HepG2 (cell line): ENCODE data around the gene HDGFL3. TPM values are rescaled to one million over a fixed set of nuclear protein-coding genes. Genes with fewer than 3 reads are reported as not detected.

Experiments
- CENPX ChIP-seq: sonication (generic); formaldehyde crosslinking; IDR thresholded peaks from 2 replicates; pipeline ENCODE4 v1.9.0; 2021; ENCODE audit warnings: mild to moderate bottlenecking, missing genetic modification reagents, moderate library complexity
- DMTF1 ChIP-seq: sonication (generic); formaldehyde crosslinking; IDR thresholded peaks from 2 replicates; pipeline ENCODE4 v1.4.0; 2020; ENCODE audit warnings: mild to moderate bottlenecking, missing genetic modification reagents
- DPF2 ChIP-seq: sonication (generic); formaldehyde crosslinking; IDR thresholded peaks from 2 replicates; pipeline ENCODE4 v1.4.0; 2020; ENCODE audit warnings: mild to moderate bottlenecking, low read depth, missing genetic modification reagents, borderline replicate concordance
- EZH2 ChIP-seq: conservative IDR thresholded peaks from 2 replicates; pipeline ENCODE4 v1.6.1; 2012; ENCODE audit warnings: mild to moderate bottlenecking, low read depth, low read length, moderate library complexity
- KAT2B ChIP-seq: fragments of 150-350 bp; IDR thresholded peaks from 2 replicates; pipeline ENCODE4 v1.6.1; 2014; ENCODE audit warnings: low read depth, low read length, borderline replicate concordance
- POLR2A ChIP-seq, 2 experiments: IDR thresholded peaks; 2 replicates each; pipeline ENCODE4 v1.6.1; 2011; ENCODE audit warnings: low read depth in 2 of 2, low read length in 2 of 2, mild to moderate bottlenecking in 1 of 2, moderate library complexity in 1 of 2; ENCODE audit not compliant: insufficient read depth in 1 of 2
- POLR2AphosphoS5 ChIP-seq: IDR thresholded peaks from 2 replicates; pipeline ENCODE4 v1.6.1; 2012; ENCODE audit warnings: low read depth, low read length
- SKI ChIP-seq: fragments of 450-650 bp; IDR thresholded peaks from one replicate; pipeline ENCODE4 v1.6.1; 2018; ENCODE audit warnings: mild to moderate bottlenecking; ENCODE audit not compliant: partially characterized antibody
- ZNF317 ChIP-seq: sonication (generic); formaldehyde crosslinking; IDR thresholded peaks from 2 replicates; pipeline ENCODE4 v1.5.0; 2020; ENCODE audit warnings: mild to moderate bottlenecking, missing genetic modification reagents
- ZNF619 ChIP-seq: sonication (generic); formaldehyde crosslinking; IDR thresholded peaks from 2 replicates; pipeline ENCODE4 v1.4.0; 2020; ENCODE audit warnings: mild to moderate bottlenecking, missing genetic modification reagents
- ZNF777 ChIP-seq: sonication (generic); formaldehyde crosslinking; IDR thresholded peaks from 2 replicates; pipeline ENCODE4 v1.4.0; 2020; ENCODE audit warnings: missing genetic modification reagents
- ZNF788 ChIP-seq: sonication (generic); formaldehyde crosslinking; IDR thresholded peaks from 2 replicates; pipeline ENCODE4 v1.5.0; 2020; ENCODE audit warnings: mild to moderate bottlenecking, missing genetic modification reagents, borderline replicate concordance
- polyA plus RNA-seq, 8 experiments: library from polyadenylated mRNA; depleted of rRNA in 3 of 8; stranded (reverse) in 7 of 8; unstranded in 1 of 8; fragments of >200 nt; fragmentation: Illumina TruSeq in 4 of 8; extraction: Trizol in 4 of 8; gene quantifications; 2 replicates each; pipeline versions ENCODE4 v1.2.1 to v1.2.3, GENCODE V29; 2011 to 2016; ENCODE audit warnings: low read depth in 4 of 8, missing spikeins in 1 of 8, mixed read lengths in 1 of 8; ENCODE audit not compliant: insufficient read depth in 1 of 8
- total RNA-seq, 5 experiments: library from RNA; depleted of rRNA; stranded (reverse); fragments of >200 nt; fragmentation: Illumina TruSeq; extraction: Trizol; gene quantifications; 2 replicates each; pipeline ENCODE4 v1.2.3, GENCODE V29; 2016; ENCODE audit warnings: low read depth in 1 of 5
- TF ChIP-seq, protein P1 (sequence below): sonication (generic); formaldehyde crosslinking; IDR thresholded peaks from 2 replicates; pipeline ENCODE4 v1.4.0; 2020; ENCODE audit warnings: mild to moderate bottlenecking, missing genetic modification reagents, borderline replicate concordance
- TF ChIP-seq, protein P2 (sequence below): sonication (generic); formaldehyde crosslinking; IDR thresholded peaks from 2 replicates; pipeline ENCODE4 v1.5.0; 2020; ENCODE audit warnings: missing genetic modification reagents
- TF ChIP-seq, protein P3 (sequence below): sonication (generic); formaldehyde crosslinking; IDR thresholded peaks from 2 replicates; pipeline ENCODE4 v1.8.0; 2022; ENCODE audit warnings: mild to moderate bottlenecking, missing genetic modification reagents, moderate library complexity

Gene HDGFL3
- total and polyA plus RNA-seq, 2 of the 13 experiments (the other 11 are each of a cell fraction or from before 2014, with no cell fraction given) = 0.07 to 0.09 TPM

GRCh38 chr15:83199288-83199687 lies 8.3 kb downstream of the HDGFL3 start (continued):
- TF ChIP-seq DPF2 (CRISPR knock-in tag) (no peak), POLR2A (IDR thresholded peaks at IDR 0.05; ENCODE audit: insufficient read depth in 1 of 2, low read depth in 2 of 2, low read length in 2 of 2) (no peak), KAT2B (no peak), ZNF777 (no peak), ZNF619 (no peak), SKI (no peak), EZH2 (no peak), POLR2AphosphoS5 (no peak), ZNF317 (CRISPR knock-in tag) (no peak), DMTF1 (CRISPR knock-in tag) (no peak), ZNF788 (CRISPR knock-in tag) (no peak), CENPX (CRISPR knock-in tag) (no peak)
- TF ChIP-seq, protein P1, sequence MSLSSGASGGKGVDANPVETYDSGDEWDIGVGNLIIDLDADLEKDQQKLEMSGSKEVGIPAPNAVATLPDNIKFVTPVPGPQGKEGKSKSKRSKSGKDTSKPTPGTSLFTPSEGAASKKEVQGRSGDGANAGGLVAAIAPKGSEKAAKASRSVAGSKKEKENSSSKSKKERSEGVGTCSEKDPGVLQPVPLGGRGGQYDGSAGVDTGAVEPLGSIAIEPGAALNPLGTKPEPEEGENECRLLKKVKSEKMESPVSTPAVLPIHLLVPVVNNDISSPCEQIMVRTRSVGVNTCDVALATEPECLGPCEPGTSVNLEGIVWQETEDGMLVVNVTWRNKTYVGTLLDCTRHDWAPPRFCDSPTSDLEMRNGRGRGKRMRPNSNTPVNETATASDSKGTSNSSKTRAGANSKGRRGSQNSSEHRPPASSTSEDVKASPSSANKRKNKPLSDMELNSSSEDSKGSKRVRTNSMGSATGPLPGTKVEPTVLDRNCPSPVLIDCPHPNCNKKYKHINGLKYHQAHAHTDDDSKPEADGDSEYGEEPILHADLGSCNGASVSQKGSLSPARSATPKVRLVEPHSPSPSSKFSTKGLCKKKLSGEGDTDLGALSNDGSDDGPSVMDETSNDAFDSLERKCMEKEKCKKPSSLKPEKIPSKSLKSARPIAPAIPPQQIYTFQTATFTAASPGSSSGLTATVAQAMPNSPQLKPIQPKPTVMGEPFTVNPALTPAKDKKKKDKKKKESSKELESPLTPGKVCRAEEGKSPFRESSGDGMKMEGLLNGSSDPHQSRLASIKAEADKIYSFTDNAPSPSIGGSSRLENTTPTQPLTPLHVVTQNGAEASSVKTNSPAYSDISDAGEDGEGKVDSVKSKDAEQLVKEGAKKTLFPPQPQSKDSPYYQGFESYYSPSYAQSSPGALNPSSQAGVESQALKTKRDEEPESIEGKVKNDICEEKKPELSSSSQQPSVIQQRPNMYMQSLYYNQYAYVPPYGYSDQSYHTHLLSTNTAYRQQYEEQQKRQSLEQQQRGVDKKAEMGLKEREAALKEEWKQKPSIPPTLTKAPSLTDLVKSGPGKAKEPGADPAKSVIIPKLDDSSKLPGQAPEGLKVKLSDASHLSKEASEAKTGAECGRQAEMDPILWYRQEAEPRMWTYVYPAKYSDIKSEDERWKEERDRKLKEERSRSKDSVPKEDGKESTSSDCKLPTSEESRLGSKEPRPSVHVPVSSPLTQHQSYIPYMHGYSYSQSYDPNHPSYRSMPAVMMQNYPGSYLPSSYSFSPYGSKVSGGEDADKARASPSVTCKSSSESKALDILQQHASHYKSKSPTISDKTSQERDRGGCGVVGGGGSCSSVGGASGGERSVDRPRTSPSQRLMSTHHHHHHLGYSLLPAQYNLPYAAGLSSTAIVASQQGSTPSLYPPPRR (CRISPR knock-in tag) = no peak
- TF ChIP-seq, protein P2, sequence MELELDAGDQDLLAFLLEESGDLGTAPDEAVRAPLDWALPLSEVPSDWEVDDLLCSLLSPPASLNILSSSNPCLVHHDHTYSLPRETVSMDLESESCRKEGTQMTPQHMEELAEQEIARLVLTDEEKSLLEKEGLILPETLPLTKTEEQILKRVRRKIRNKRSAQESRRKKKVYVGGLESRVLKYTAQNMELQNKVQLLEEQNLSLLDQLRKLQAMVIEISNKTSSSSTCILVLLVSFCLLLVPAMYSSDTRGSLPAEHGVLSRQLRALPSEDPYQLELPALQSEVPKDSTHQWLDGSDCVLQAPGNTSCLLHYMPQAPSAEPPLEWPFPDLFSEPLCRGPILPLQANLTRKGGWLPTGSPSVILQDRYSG (CRISPR knock-in tag) = no peak
- TF ChIP-seq, protein P3, sequence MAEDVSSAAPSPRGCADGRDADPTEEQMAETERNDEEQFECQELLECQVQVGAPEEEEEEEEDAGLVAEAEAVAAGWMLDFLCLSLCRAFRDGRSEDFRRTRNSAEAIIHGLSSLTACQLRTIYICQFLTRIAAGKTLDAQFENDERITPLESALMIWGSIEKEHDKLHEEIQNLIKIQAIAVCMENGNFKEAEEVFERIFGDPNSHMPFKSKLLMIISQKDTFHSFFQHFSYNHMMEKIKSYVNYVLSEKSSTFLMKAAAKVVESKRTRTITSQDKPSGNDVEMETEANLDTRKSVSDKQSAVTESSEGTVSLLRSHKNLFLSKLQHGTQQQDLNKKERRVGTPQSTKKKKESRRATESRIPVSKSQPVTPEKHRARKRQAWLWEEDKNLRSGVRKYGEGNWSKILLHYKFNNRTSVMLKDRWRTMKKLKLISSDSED = no peak
- TF ChIP-seq, all 625 proteins: peak for 0
